ENCODE measurements around the gene CCSER1.

DNA sequence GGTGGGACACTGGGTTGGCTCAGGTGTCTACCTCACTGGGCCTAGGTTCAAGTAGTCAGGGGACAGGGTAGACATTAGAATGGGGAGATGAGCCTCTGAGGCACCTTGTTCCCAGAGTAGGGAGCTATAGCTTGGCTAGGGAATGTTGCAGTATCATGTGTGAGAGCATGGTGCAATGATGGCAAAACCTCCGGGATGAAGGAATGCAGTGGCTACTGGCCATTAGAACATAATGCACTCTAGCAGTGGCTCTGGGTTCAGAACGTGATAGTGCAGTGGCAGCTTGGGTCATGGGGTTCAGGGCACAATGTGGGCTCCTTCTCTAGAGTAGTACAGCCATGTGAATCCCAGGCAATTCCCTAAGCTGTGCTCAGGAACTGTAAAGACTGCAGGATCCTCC is 471.5 kb downstream of the CCSER1 start:
- TF ChIP-seq, protein P1, sequence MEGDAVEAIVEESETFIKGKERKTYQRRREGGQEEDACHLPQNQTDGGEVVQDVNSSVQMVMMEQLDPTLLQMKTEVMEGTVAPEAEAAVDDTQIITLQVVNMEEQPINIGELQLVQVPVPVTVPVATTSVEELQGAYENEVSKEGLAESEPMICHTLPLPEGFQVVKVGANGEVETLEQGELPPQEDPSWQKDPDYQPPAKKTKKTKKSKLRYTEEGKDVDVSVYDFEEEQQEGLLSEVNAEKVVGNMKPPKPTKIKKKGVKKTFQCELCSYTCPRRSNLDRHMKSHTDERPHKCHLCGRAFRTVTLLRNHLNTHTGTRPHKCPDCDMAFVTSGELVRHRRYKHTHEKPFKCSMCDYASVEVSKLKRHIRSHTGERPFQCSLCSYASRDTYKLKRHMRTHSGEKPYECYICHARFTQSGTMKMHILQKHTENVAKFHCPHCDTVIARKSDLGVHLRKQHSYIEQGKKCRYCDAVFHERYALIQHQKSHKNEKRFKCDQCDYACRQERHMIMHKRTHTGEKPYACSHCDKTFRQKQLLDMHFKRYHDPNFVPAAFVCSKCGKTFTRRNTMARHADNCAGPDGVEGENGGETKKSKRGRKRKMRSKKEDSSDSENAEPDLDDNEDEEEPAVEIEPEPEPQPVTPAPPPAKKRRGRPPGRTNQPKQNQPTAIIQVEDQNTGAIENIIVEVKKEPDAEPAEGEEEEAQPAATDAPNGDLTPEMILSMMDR (IDR thresholded peaks at IDR 0.05), result no peak
- TF ChIP-seq, protein P2, sequence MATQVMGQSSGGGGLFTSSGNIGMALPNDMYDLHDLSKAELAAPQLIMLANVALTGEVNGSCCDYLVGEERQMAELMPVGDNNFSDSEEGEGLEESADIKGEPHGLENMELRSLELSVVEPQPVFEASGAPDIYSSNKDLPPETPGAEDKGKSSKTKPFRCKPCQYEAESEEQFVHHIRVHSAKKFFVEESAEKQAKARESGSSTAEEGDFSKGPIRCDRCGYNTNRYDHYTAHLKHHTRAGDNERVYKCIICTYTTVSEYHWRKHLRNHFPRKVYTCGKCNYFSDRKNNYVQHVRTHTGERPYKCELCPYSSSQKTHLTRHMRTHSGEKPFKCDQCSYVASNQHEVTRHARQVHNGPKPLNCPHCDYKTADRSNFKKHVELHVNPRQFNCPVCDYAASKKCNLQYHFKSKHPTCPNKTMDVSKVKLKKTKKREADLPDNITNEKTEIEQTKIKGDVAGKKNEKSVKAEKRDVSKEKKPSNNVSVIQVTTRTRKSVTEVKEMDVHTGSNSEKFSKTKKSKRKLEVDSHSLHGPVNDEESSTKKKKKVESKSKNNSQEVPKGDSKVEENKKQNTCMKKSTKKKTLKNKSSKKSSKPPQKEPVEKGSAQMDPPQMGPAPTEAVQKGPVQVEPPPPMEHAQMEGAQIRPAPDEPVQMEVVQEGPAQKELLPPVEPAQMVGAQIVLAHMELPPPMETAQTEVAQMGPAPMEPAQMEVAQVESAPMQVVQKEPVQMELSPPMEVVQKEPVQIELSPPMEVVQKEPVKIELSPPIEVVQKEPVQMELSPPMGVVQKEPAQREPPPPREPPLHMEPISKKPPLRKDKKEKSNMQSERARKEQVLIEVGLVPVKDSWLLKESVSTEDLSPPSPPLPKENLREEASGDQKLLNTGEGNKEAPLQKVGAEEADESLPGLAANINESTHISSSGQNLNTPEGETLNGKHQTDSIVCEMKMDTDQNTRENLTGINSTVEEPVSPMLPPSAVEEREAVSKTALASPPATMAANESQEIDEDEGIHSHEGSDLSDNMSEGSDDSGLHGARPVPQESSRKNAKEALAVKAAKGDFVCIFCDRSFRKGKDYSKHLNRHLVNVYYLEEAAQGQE (IDR thresholded peaks at IDR 0.05; ENCODE audit: insufficient read depth in 1 of 2, low read depth in 2 of 2, low read length in 1 of 2), result no peak
- TF ChIP-seq POLR2AphosphoS5 (IDR thresholded peaks at IDR 0.05; ENCODE audit: low read depth, low read length), result no peak
